CD1c-positive myeloid dendritic cell (primary cell): ENCODE data around the gene PTP4A2.

Source experiments
- DNase-seq: peaks from one replicate; pipeline ENCODE4 v3.0.0-alpha.2; 2016; ENCODE audit errors: extremely low spot score

The PTP4A2 gene

DNA sequence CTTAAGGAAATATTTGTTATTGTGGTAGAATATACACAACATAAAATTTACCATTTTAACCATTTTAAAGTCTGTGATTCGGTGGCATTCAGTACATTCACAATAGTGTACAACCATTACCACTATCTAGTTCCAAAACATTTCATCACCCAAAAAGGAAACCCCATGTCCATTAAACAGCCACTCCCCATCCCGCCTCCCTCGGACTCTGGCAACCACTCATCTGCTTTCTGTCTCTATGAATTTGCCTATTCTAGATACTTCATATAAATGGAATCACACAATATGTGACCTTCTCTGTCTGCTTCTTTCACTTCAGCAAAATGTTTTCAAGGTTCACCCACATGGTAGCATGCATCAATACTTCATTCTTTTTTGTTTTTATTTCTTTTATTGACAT is 51.3 kb downstream of the PTP4A2 start:
- peak; percentile 46 for DNase-seq

DNA sequence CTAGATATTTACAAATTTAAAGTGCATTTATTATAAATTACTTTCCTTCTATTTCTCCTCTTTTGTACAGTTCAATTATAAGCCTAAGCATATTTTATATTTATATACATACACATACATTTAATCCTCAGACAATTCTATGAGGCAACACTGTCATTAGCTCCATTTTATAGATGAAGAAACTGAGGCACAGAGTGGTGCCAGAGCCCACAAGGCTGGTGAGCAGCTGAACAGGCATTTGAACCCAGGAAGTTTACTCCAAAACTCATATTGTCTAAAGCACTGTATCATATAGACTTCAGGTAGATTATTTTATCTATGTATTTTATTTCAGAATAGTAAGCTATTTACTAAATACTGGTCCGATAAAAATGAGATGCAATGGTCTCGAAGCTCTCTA is 52.3 kb downstream of the PTP4A2 start:
- DNase-seq: no peak

DNA sequence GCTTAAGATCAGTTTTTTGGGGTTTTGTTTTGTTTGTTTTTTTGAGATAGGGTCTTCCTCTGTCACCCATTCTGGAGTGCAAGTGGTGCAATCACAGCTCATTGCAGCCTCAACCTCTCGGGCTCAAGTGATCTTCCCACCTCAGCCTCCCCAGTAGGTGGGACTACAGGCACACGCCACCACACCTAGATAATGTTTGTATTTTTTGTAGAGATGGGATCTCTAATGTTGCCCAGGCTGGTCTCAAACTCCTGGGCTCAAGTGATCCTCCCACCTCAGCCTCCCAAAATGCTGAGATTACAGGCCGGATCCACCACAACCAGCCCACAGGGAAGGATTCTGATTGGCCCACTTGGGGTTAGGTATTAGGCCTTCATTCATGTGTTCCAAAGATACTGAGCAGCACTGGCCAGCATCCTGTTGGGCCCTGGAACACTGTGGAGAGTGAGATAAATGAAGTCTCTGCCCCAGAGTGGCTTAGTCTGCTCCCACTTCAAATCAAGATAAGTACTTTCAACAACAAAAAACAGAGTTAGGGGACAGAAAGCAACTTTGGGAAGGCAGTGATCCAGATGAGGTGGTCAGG is 54.7 kb downstream of the PTP4A2 start:
- no peak for DNase-seq

- DNase-seq: no peak
Observed at GRCh38 chr1:31881688-31882000, 56.5 kb downstream of the PTP4A2 start.

DNA sequence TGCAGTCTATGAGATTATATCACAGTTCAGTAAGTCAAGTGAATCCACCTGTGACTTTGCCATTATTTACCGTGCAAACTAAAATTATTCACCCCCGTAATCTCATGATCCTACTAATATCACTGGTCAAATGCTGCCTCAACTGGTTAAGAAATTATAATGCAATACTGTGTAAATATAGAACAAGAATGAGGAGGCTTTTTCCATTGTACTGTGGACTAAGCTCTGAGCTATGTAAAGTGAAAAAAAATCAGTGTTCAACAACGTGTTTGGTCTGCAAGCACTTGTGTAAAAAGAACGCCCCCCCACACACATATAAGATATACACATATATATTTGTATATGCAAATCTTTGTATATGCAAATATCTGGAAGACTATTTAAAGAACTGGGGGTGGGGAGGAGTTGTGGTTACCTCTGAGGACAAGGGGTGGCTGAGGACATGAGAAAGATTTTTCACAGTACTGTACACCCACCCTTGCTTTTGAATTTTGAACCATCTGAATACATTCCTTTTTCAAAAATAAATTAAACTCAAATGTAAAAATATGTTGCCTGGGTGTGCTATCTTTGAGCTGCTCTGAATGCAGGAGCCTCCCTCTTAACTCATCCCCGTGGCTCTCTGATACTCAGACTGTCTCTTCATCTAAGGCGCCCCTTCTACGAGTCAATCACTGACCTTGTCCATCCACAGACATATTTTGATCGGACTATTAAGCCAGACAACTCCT is 57.0 kb downstream of the PTP4A2 start:
- no peak for DNase-seq

DNA sequence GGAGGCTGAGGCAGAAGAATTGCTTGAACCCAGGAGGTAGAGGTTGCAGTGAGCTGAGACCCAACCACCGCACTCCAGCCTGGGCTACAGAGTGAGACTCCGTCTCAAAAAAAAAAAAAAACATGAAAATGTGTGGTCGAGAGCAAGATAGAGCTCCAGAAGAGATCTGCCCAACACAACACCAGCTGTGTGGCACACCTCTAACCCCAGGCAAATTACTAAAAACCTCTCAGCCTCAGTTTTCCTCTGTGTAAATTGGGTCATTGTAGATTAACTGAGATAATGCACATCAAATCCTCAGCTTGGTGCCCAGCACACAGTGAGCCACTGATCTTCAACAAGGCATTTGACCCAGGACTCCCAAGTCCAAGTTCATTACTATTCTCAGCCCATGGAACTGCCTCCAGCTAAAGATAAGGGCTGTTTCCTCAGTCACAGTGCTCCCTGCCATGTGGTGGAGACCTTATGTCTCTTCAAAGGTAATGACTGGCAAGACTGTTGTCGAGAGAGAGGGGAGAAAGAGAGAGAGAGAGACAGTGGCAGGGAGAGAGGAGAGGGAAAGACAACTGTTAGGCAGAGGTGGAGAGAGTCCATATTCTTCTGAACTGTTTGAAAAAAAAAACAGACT is 58.1 kb downstream of the PTP4A2 start:
- no peak for DNase-seq

- DNase-seq: no peak
Observed at GRCh38 chr1:31878058-31878457, 60.1 kb downstream of the PTP4A2 start.

DNA sequence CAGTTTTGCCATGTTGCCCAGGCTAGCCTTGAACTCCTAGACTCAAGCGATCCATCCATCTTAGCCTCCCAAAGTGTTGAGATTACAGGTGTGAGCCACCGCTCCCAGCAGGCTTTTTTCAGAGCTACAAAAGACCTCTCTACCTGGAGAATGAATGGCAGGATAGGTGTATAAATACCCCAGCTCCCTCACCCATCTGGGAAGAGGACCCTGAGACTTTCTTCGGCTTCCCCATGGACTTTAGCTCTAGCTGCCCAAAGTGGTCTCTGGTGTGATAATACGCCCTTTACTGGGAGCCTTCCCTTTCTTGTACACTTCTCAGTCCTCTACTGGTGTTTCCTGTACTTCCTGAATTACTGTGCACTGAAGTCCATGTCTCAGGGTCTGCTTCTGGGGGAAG is 60.6 kb downstream of the PTP4A2 start:
- DNase-seq: peak; percentile 12

GRCh38 chr1:31875636-31876236 is 62.4 kb downstream of the PTP4A2 start:
- DNase-seq: no peak

DNA sequence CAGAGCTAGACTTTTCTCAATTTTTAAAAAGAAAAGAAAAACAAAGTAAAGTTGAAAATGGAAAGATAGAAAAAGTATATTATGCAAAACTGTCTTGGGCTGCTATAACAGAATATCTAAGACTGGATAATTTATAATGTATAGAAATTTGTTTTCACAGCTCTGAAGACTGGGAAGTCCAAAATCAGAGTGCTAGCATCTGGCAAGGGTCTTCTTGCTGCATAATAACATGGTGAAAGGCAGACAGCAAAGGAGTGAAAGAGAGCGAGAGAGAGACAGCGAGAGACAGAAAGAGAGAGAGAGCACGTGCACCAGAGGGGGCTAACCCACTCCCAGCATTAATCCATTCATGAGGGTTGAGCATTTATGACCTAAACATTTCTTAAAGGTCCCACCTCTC is 63.2 kb downstream of the PTP4A2 start:
- no peak for DNase-seq

DNA sequence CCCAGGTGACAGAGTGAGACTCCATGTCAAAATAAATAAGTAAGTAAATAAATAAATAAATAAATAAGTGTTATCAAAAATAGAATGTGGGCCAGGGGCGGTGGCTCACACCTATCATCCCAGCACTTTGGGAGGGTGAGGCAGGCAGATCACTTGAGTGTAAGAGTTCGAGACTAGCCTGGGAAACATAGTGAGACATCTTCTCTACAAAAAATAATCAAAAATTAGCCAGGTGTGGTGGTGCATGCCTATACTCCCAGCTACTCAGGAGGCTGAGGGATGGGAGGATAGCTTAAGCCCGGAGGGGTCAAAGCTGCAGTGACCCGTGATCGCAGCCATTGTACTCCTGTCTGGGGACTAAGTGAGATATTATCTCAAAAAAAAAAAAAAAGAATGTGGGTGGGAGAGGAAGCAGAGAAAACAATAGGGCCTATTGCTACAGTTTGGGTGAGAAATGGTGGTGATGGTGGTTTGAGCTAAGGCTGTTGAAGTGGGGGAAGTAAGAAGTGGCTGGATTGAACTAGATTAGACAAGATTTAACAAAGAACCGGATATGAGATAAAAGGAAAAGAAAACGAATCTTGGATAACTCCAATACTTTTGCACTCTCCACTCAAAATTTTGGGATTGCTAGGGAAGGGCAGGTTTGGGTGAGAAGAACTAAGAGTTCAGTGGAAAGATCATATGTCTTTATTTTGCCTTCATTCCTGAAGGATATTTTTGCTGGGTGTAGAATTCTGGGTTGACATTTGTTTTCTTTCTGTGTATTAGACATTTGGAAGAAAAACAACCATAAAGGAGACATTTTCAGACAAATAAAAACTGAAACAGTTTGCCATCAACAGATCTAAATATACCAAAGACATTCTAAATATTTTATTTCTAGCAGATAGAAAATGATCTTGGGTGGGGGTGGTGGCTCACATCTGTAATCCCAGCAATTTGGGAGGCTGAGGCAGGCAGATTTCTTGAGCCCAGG is 65.2 kb downstream of the PTP4A2 start:
- peak; percentile 30 for DNase-seq

DNA sequence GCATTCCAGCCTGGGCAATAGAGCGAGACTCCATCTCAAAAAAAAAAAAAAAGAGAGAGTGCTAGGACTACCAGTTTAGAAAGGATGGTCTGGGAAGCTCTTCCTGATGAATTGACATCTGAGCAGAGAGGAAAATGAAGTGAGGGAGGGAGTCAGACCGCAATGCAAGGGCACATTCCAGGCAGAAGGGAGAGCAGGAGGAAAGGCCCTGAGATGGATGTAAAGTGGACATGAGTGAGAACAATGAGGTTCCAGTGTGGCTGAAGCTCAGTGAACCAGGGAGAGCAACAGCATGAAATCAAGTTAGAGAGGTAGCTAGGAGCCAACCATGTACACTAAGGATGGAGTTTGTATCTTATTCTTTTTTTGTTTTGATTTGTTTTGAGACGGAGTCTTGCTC is 66.5 kb downstream of the PTP4A2 start:
- no peak for DNase-seq

DNA sequence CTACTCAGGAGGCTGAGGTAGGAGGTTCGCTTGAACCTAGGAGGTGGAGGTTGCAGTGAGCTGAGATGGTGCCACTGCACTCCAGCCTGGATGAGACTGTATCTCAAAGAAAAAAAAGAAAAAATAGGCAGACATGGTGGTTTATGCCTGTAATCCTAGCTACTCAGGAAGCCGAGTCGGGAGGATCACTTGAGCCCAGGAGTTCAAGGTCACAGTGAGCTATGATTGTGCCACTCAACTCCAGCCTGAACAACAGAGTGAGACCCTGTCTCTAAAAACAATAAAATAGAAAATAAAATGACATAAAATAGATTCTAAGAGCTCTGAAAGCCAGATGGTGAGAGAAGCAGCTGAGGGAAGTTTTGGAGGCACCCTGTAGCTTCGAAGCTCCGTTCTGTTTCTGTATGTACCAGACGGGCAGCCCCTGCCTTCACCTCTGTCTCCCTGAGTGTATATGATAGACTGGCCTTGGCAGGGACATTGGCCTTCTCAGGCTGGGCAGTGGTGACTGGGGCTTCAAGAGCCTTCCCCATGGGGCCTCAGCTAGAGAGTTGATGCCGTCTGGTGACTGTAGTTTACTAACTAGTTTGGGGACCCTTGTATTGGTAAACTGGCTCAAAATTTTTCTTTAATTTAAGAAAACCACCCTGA is 68.0 kb downstream of the PTP4A2 start:
- no peak for DNase-seq

DNA sequence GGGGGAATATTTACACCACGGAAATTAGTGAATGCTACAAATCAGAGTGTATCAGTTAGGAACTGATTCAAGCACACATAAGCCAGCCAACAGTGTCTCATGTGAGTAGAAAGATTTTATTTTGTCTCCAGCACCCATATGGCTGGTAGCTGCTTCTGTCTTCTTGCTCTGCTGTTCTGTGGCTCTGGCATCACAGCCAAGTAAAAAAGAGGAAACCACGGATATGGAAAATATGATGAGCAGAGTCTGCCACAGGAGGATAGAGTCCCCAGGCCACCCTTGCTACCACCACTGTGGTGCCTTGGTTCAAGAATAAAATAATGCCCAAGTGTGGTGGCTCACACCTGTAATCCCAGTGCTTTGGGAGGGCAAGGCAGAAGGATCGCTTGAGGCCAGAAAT is 68.7 kb downstream of the PTP4A2 start:
- no peak for DNase-seq

- DNase-seq: no peak
Observed at GRCh38 chr1:31868862-31869261, 69.3 kb downstream of the PTP4A2 start.

DNA sequence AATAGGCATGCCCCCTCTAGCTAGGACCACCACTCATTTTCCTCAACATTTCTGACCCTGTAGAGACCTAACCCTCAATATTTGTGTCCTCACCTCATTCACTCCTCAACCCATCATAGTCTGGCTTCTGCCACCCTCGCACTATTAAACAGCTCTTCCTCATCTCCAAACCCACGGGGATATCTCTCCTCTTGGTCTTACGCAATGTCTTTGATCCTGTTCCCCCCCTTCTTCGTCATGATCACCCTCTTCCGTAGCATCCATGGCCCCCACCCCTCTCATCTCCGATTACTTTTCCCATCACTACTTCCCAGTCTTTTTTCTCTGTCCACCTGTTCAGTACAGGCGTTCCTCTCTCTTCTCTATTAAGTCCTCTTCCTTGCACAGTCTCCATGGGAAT is 70.6 kb downstream of the PTP4A2 start:
- no peak for DNase-seq

- no peak for DNase-seq
Observed at GRCh38 chr1:31866450-31867032, 71.6 kb downstream of the PTP4A2 start.

DNA sequence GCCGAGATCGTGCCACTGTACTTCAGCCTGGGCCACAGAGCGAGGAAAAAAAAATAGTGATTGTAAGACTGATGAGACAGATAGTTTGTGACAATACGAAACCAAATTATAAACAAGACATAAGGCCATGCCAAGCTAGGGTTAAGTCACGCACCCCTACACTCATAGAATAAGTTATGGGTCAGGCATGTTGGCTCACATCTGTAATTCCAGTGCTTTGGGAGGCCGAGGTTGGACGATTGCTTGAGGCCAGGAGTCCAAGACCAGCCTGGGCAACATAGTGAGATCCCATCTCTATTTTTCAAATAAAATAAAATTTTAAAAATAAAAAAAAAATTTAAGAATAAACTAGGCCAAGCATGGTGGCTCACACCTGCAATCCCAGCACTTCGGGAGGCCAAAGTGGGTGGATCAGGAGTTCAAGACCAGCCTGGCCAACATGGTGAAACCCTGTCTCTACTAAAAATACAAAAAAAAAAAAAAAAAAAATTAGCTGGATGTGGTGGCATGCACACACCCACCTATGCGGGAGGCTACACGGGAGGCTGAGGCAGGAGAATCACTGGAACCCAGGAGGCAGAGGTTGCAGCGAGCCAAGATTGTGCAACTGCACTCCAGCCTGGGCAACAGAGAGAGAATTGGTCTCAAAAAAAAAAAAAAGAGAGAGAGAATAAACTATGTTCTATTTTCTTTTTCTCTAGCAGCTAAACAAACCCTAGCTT is 72.3 kb downstream of the PTP4A2 start:
- no peak for DNase-seq

- DNase-seq: no peak
Observed at GRCh38 chr1:31862071-31862470, 76.1 kb downstream of the PTP4A2 start.

- DNase-seq: no peak
Observed at GRCh38 chr1:31861346-31861745, 76.8 kb downstream of the PTP4A2 start.
